Nephron (organoid): Measurements from ENCODE around the gene ME2.
"Not testable (repeated sequence)": the region's sequence is repeated elsewhere in the genome, so short reads cannot be mapped to it uniquely, and the experiment has no call there.

Experiments
- H3K27ac Mint-ChIP-seq, 3 experiments: 2 replicates each; pipeline ENCODE4 v1.8.0; 2020; ENCODE audit warnings: mixed read lengths in 3 of 3, mild to moderate bottlenecking in 2 of 3, moderate library complexity in 1 of 3
- H3K27me3 Mint-ChIP-seq: 2 replicates; pipeline ENCODE4 v1.8.0; 2021; ENCODE audit warnings: low read depth, mild to moderate bottlenecking, moderate library complexity, mixed read lengths
- H3K36me3 Mint-ChIP-seq: 2 replicates; pipeline ENCODE4 v1.8.0; 2020; ENCODE audit warnings: low read depth, mixed read lengths
- H3K4me1 Mint-ChIP-seq: 2 replicates; pipeline ENCODE4 v1.8.0; 2020; ENCODE audit warnings: mixed read lengths
- H3K4me3 Mint-ChIP-seq, 3 experiments: 2 replicates each; pipeline ENCODE4 v1.8.0; 2020; ENCODE audit warnings: mild to moderate bottlenecking in 3 of 3, mixed read lengths in 3 of 3, moderate library complexity in 2 of 3
- H3K9me3 Mint-ChIP-seq: 2 replicates; pipeline ENCODE4 v1.8.0; 2020; ENCODE audit warnings: mixed read lengths
- CTCF ChIP-seq, 3 experiments: fragments of 200-600 bp; sonication (generic); IDR thresholded peaks; one replicate each; pipeline ENCODE4 v1.5.0; 2021; ENCODE audit warnings: antibody characterized with exemption in 3 of 3; ENCODE audit not compliant: unreplicated experiment in 3 of 3

ME2 gene

DNA sequence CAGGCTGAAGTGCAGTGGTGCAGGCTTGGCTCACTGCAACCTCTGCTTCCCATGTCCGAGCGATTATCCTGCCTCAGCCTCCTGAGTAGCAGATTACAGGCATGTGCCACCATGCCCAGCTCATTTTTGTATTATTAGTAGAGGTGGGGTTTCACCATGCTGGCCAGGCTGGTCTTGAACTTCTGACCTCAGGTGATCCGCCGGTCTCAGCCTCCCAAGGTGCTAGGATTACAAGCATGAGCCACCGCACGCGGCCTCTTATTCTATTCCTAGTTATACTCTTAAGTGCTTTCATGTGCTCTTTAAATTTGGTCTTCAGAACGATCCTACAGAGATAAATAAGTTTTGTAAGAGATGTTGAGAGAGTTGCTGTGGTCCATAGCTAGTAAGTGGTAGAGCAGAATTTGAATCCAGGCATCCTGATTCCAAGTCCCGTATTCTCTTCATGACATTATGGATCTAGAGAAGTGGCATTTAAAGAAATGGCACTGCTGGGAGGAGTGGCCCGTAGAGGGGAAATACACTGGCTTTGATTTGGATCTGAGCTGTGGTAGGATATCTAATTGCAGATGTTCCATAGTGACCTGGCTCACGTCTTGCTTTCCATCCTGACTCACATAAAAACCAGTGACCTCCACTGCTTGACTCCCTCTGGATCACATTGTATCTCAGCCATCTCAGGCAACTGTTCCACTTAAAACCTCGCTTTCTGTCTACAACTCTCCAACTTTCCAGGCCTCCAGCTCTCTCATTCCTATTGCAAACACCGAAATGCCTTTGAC, 22.8 kb upstream of the ME2 start:
- no peaks in the 10 kb centered on the region for H3K36me3 Mint-ChIP-seq
- H3K9me3 Mint-ChIP-seq, result no peaks in the 10 kb centered on the region
- H3K4me1 Mint-ChIP-seq, result no peaks in the 10 kb centered on the region
- peak overlapping the region in 1 of 3 experiments; percentile 37 for H3K27ac Mint-ChIP-seq
- TF ChIP-seq CTCF (IDR thresholded peaks at IDR 0.05; ENCODE audit: unreplicated experiment in 3 of 3), result no peak
- peaks cover 5% of the 10 kb centered on the region for H3K27me3 Mint-ChIP-seq
- H3K4me3 Mint-ChIP-seq, result no peak overlapping the region

DNA sequence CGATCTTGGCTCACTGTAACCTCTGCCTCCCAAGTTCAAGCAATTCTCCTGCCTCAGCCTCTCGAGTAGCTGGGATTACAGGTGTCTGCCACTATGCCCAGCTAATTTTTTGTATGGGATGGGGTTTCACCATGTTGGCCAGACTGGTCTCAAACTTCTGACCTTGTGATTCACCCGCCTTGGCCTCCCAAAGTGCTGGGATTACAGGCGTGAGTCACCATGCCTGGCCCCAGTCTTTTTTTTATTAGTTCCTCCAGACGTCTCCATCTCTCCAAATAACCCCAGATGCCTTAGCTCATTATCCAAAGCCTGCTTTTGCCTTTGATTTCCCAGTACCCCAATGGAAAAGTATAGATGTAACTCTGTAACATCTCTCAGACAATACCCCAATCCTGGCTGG, 21.8 kb upstream of the ME2 start:
- H3K36me3 Mint-ChIP-seq, H3K4me1 Mint-ChIP-seq, H3K27ac Mint-ChIP-seq, H3K27me3 Mint-ChIP-seq, H3K4me3 Mint-ChIP-seq, H3K9me3 Mint-ChIP-seq: not testable (repeated sequence)

DNA sequence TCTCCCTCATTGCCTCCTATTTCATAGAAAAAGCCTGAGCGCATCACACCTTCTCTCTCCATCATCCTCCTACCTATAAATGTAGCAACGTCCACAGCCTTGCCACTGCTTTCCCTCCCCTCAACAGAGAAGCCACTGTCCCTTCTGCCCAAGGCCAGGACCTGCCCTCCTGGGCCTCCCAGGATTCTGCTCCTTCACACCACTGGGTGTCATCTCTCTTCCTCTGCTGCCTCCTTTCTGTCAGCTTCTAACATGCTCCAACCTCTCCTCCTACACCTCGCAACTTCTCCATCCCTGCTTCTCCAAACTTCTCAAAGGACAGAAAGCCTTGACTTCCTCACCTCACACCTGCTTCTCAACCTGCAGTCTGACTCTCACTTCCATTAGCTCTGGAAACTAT, 21.2 kb upstream of the ME2 start:
- no peaks in the 10 kb centered on the region for H3K9me3 Mint-ChIP-seq
- H3K27me3 Mint-ChIP-seq, result peaks cover 5% of the 10 kb centered on the region
- H3K4me1 Mint-ChIP-seq, result no peaks in the 10 kb centered on the region
- no peaks in the 10 kb centered on the region for H3K36me3 Mint-ChIP-seq
- no peak overlapping the region for H3K27ac Mint-ChIP-seq
- TF ChIP-seq CTCF (IDR thresholded peaks at IDR 0.05; ENCODE audit: unreplicated experiment in 3 of 3), result no peak
- no peak overlapping the region for H3K4me3 Mint-ChIP-seq

DNA sequence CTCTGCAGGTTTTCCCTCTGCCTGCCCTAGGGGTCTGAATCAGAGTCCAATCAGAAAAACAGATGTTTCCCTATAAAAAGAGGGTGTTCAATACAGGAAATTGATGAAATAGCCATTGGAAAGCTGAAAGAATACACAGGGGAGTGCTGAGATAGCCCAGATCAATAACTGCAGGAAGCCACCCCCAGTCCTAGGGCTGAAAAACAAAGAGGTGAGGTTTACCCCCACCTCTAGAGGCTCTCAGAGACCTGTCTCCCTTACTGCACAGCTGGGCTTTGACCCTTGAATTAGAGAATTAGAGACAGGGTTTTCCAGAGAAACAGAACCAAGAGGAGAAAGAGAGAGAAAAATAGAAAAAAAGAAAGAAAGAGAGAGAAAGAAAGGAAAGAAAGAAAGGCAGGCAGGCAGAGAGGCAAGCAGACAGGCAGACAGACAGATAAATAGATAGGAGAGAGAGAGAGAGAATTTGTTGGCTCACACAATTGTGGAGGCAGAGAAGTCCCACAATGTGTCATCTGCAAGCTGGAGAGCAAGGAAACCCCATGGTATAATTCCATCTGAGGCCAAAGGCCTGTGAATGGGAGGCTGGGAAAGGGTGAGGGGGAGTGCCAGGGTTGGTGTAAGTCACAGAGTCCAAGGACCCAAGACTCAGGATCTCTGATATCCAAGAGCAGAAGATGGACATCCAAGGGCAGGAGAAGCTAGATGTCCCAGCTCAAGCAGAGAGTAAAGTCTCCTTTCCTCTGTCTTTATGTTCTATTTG, 18.9 kb upstream of the ME2 start:
- Mint-ChIP-seq H3K4me3 (no peak overlapping the region), H3K27ac (peak overlapping the region in 1 of 3 experiments; percentile 6), H3K27me3 (peaks cover 5% of the 10 kb centered on the region), H3K9me3 (no peaks in the 10 kb centered on the region), H3K36me3 (no peaks in the 10 kb centered on the region), H3K4me1 (no peaks in the 10 kb centered on the region)
- TF ChIP-seq CTCF (IDR thresholded peaks at IDR 0.05; ENCODE audit: unreplicated experiment in 3 of 3), result no peak

- H3K9me3 Mint-ChIP-seq, result no peaks in the 10 kb centered on the region
- TF ChIP-seq CTCF (IDR thresholded peaks at IDR 0.05; ENCODE audit: unreplicated experiment in 3 of 3), result no peak
- no peaks in the 10 kb centered on the region for H3K4me1 Mint-ChIP-seq
- H3K27ac Mint-ChIP-seq, result no peak overlapping the region
- peaks cover 5% of the 10 kb centered on the region for H3K27me3 Mint-ChIP-seq
- no peaks in the 10 kb centered on the region for H3K36me3 Mint-ChIP-seq
- H3K4me3 Mint-ChIP-seq, result no peak overlapping the region
Observed at GRCh38 chr18:50861617-50862016, 17.3 kb upstream of the ME2 start.

- TF ChIP-seq CTCF (IDR thresholded peaks at IDR 0.05; ENCODE audit: unreplicated experiment in 3 of 3), result no peak
- Mint-ChIP-seq H3K27me3 (peaks cover 2% of the 10 kb centered on the region), H3K36me3 (no peaks in the 10 kb centered on the region), H3K27ac (no peak overlapping the region), H3K4me3 (no peak overlapping the region), H3K4me1 (no peaks in the 10 kb centered on the region), H3K9me3 (no peaks in the 10 kb centered on the region)
Observed at GRCh38 chr18:50862401-50862800, 16.5 kb upstream of the ME2 start.
